Stimulated activated CD4-positive, alpha-beta T cell treated with anti-CD3 and anti-CD28 coated beads, Interleukin-12 subunit alpha, Interleukin-12 subunit beta, amount 100 ng/mL, for 4 hours (primary cell): ENCODE data around the gene KRT74.

Experiments
- DNase-seq: peaks from one replicate; pipeline ENCODE4 v3.0.0-alpha.2; 2020

KRT74 gene

GRCh38 chr12:52518574-52519386, 54.9 kb downstream of the KRT74 start:
- no peak for DNase-seq

- DNase-seq, result no peak
Observed at GRCh38 chr12:52517888-52518287, 55.8 kb downstream of the KRT74 start.

GRCh38 chr12:52517005-52517835, 56.4 kb downstream of the KRT74 start:
- DNase-seq, result no peak

DNA sequence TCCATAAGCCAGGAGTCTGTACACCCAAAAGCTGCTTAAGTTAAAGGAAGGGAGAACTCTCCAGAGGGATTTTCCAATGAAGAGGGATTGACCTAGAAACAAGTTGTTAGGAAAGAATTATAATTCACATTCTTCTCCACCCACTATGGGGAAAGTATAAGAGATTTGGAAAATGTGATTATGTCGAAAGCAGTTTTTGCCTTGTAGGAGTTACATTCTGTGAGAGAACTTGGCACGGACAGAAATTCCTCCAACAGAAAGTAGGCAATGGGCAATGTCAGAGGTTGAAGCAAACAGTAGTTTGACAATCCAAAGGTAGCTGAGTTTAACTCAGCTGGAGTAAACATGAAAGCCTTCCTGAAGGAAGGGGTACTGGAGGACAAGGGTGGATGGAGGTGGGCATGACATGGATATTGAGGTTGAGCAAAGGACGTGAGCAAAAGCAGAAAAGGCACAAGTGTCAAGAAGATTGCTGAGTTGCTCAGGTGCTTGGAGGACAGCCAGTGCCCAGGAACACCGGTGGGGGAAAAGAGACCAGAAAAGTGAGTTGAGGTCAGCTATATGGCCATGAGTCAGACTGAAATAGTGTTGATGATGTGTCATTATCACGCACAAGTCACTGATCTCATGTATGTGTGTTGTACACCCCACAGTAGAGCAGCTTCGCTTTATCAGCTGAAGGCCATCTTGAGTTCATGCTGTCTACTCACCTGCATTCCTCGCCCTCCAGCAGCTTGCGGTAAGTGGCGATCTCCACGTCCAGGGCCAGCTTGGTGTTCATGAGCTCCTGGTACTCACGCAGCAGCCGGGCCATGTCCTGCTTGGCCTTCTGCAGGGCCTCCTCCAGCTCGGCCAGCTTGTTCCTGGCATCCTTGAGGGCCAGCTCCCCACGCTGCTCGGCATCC, 57.5 kb downstream of the KRT74 start:
- DNase-seq, result no peak
